ENCODE data around the gene OCLN. TPM values are rescaled to one million over a fixed set of nuclear protein-coding genes. Genes with fewer than 3 reads are reported as not detected.
A peak's percentile ranks its signal among the peaks of the same experiment; 100 is the strongest.

The OCLN gene
- total RNA-seq, 1 experiment from 2014 or later = 77.4 TPM

GRCh38 chr5:69516769-69517168 lies 24.2 kb downstream of the OCLN start:
- peaks cover 83% of the 10 kb centered on the region for H3K4me1 ChIP-seq (replicated peaks; ENCODE audit: insufficient read depth)
- no peaks in the 10 kb centered on the region for H3K27me3 ChIP-seq (ENCODE audit: insufficient read depth, low read depth)
- H3K4me3 ChIP-seq = peak overlapping the region; percentile 31; the same call in 1 of the 2 replicates
- peaks cover 59% of the 10 kb centered on the region for H3K79me2 ChIP-seq (ENCODE audit: low read depth)
- H3K9me3 ChIP-seq (ENCODE audit: insufficient read depth, low read depth) = no peaks in the 10 kb centered on the region
- H3K27ac ChIP-seq = peak overlapping the region; percentile 99
- intact Hi-C loops (cut with micrococcal nuclease; ENCODE audit: unreplicated experiment) = loop anchor here (2.0 kb wide), 2 partner anchors 14 to 24 kb away; partner anchors contain the start of gene OCLN
- no TSS peak for BruUV-seq (replicated peaks)
- DNase-seq = no peak
- ChIA-PET POLR2A (ENCODE audit: unreplicated experiment) (interaction anchor here (0.6 to 0.9 kb wide), 3 partner anchors 12 to 14 kb away, joined by 4 to 12 read pairs (median 5); no protein-coding TSS in a partner anchor), CTCF (interaction anchor here (0.7 kb wide), 1 partner anchor 106 kb away, joined by 5 read pairs; no protein-coding TSS in a partner anchor)
- no peaks in the 10 kb centered on the region for H3K9me2 ChIP-seq (ENCODE audit: insufficient read depth)
- no peak overlapping the region for H2AFZ ChIP-seq
- H3K36me3 ChIP-seq (ENCODE audit: low read depth) = peaks cover 7% of the 10 kb centered on the region; the same call in 1 of the 2 replicates
- H4K20me1 ChIP-seq (ENCODE audit: insufficient read depth) = no peaks in the 10 kb centered on the region
- peaks cover 81% of the 10 kb centered on the region for H3F3A ChIP-seq (ENCODE audit: insufficient read depth, low read depth)
- TF ChIP-seq EZH2 (IDR thresholded peaks at IDR 0.05; ENCODE audit: low read depth) = no peak
- TF ChIP-seq, protein P1, sequence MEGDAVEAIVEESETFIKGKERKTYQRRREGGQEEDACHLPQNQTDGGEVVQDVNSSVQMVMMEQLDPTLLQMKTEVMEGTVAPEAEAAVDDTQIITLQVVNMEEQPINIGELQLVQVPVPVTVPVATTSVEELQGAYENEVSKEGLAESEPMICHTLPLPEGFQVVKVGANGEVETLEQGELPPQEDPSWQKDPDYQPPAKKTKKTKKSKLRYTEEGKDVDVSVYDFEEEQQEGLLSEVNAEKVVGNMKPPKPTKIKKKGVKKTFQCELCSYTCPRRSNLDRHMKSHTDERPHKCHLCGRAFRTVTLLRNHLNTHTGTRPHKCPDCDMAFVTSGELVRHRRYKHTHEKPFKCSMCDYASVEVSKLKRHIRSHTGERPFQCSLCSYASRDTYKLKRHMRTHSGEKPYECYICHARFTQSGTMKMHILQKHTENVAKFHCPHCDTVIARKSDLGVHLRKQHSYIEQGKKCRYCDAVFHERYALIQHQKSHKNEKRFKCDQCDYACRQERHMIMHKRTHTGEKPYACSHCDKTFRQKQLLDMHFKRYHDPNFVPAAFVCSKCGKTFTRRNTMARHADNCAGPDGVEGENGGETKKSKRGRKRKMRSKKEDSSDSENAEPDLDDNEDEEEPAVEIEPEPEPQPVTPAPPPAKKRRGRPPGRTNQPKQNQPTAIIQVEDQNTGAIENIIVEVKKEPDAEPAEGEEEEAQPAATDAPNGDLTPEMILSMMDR (conservative IDR thresholded peaks at IDR 0.05) = no peak
- peak overlapping the region; percentile 77 for H3K4me2 ChIP-seq

GRCh38 chr5:69517763-69518212 lies 25.2 kb downstream of the OCLN start:
- TF ChIP-seq, protein P1 (conservative IDR thresholded peaks at IDR 0.05) = no peak
- no peak for TF ChIP-seq EZH2 (IDR thresholded peaks at IDR 0.05; ENCODE audit: low read depth)
- Histone ChIP-seq H3K9me2 (ENCODE audit: insufficient read depth) (no peaks in the 10 kb centered on the region), H3K79me2 (ENCODE audit: low read depth) (peaks cover 62% of the 10 kb centered on the region), H3K9me3 (ENCODE audit: insufficient read depth, low read depth) (no peaks in the 10 kb centered on the region), H3K4me2 (peak overlapping the region; percentile 77), H3F3A (ENCODE audit: insufficient read depth, low read depth) (peaks cover 78% of the 10 kb centered on the region), H3K4me1 (replicated peaks; ENCODE audit: insufficient read depth) (peaks cover 82% of the 10 kb centered on the region), H3K27ac (peak overlapping the region; percentile 99), H3K36me3 (ENCODE audit: low read depth) (peaks cover 7% of the 10 kb centered on the region; the same call in 1 of the 2 replicates), H3K4me3 (no peak overlapping the region; the same call in 1 of the 2 replicates), H2AFZ (no peak overlapping the region), H3K27me3 (ENCODE audit: insufficient read depth, low read depth) (no peaks in the 10 kb centered on the region), H4K20me1 (ENCODE audit: insufficient read depth) (no peaks in the 10 kb centered on the region)
- POLR2A ChIA-PET (ENCODE audit: unreplicated experiment) = interaction anchor here (0.6 to 1.0 kb wide), 6 partner anchors 9 to 328 kb away, joined by 3 to 15 read pairs (median 4); no protein-coding TSS in a partner anchor
- intact Hi-C loops (cut with micrococcal nuclease; ENCODE audit: unreplicated experiment) = loop anchor here (2.0 kb wide), 2 partner anchors 15 to 25 kb away; partner anchors contain the start of gene OCLN
- DNase-seq = peak; percentile 52 to 98
- CTCF ChIA-PET = no interaction called here
- no TSS peak for BruUV-seq (replicated peaks)

DNA sequence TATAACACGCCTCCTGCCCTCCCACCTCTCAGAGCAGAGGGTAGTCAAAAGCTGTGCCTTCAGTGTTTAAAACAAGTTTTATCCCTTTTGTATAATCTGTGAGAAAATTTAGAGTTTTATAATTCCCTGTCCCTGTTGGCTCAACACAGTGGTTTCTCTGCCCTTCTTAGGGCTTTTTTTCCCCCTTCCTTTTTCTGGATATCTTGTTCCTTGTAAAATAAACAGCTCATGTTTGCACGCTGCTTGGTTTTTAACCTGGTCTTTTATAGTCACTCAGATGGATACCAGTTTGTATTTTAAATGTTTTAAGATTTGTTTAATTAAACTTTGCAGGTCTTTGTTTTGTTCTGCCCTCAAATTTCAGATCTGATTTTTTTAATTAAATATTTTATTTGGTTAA lies 26.7 kb downstream of the OCLN start:
- ChIA-PET POLR2A (ENCODE audit: unreplicated experiment) (no interaction called here), CTCF (interaction anchor here (0.5 kb wide), 1 partner anchor 426 kb away, joined by 5 read pairs; no protein-coding TSS in a partner anchor)
- Histone ChIP-seq H3K36me3 (ENCODE audit: low read depth) (no peaks in the 10 kb centered on the region), H3K9me3 (ENCODE audit: insufficient read depth, low read depth) (no peaks in the 10 kb centered on the region), H3K4me3 (no peak overlapping the region), H3F3A (ENCODE audit: insufficient read depth, low read depth) (peaks cover 66% of the 10 kb centered on the region), H3K9me2 (ENCODE audit: insufficient read depth) (no peaks in the 10 kb centered on the region), H3K4me2 (peak overlapping the region; percentile 77), H4K20me1 (ENCODE audit: insufficient read depth) (no peaks in the 10 kb centered on the region), H3K4me1 (replicated peaks; ENCODE audit: insufficient read depth) (peaks cover 70% of the 10 kb centered on the region), H3K27me3 (ENCODE audit: insufficient read depth, low read depth) (no peaks in the 10 kb centered on the region), H3K27ac (peak overlapping the region; percentile 99), H3K79me2 (ENCODE audit: low read depth) (peaks cover 62% of the 10 kb centered on the region), H2AFZ (no peak overlapping the region)
- DNase-seq = no peak
- TF ChIP-seq, protein P1 (conservative IDR thresholded peaks at IDR 0.05) = no peak
- no peak for TF ChIP-seq EZH2 (IDR thresholded peaks at IDR 0.05; ENCODE audit: low read depth)
- no TSS peak for BruUV-seq (replicated peaks)
- intact Hi-C loops (cut with micrococcal nuclease; ENCODE audit: unreplicated experiment) = no loop called here
